Endothelial cell of umbilical vein (primary cell): Measurements from ENCODE around the gene SLC38A10. TPM values are rescaled to one million over a fixed set of nuclear protein-coding genes. Genes with fewer than 3 reads are reported as not detected.

ENCODE experiments used
- BruUV-seq: library from RNA; stranded (reverse); fragments of 400-500 nt; replicated peaks from 2 replicates; lab custom pipeline; 2021; lab: Mats Ljungman, UMichigan
- CTCF ChIA-PET: fragments of 300-600, 350-600 bp; sonication (Branson Sonifier 250); formaldehyde crosslinking; loops from one replicate; lab custom pipeline; 2021; ENCODE audit warnings: antibody characterized with exemption, inconsistent platforms; lab: Charles Lee
- POLR2A ChIA-PET: fragments of 300-600, 350-600 bp; sonication (Branson Sonifier 250); formaldehyde crosslinking; loops from one replicate; lab custom pipeline; 2021; ENCODE audit warnings: antibody characterized with exemption, inconsistent platforms; lab: Charles Lee
- DNase-seq: peaks from one replicate; pipeline ENCODE4 v3.0.0-alpha.2; 2011; ENCODE audit warnings: low read depth, low spot score
- FAIRE-seq: peaks from 2 replicates; lab custom pipeline; 2011; peaks lifted over from hg19 to GRCh38; lab: Jason Lieb, UNC
- H2AFZ ChIP-seq: 2 replicates; pipeline ENCODE4 v1.6.0; 2012; ENCODE audit warnings: low read depth, low read length, control low read depth, inconsistent platforms
- H3K27ac ChIP-seq: 2 replicates; pipeline ENCODE4 v1.5.1; 2011; ENCODE audit warnings: low read depth, mild to moderate bottlenecking, control low read depth, low read length, moderate library complexity; ENCODE audit not compliant: insufficient read depth
- H3K27me3 ChIP-seq, 2 experiments: 2 replicates each; pipeline versions ENCODE4 v1.6.0 to v1.6.1; 2011; ENCODE audit warnings: low read length in 2 of 2, mixed read lengths in 1 of 2; ENCODE audit not compliant: control insufficient read depth in 2 of 2, insufficient read depth in 2 of 2
- H3K36me3 ChIP-seq, 2 experiments: 2 replicates in 1 of 2; 3 replicates in 1 of 2; pipeline ENCODE4 v1.5.1; 2011; ENCODE audit warnings: low read length in 2 of 2, mild to moderate bottlenecking in 1 of 2, moderate library complexity in 1 of 2; ENCODE audit not compliant: control insufficient read depth in 2 of 2, insufficient read depth in 2 of 2; ENCODE audit errors: extremely low read depth in 1 of 2
- H3K4me1 ChIP-seq: 3 replicates; pipeline ENCODE4 v1.5.1; 2011; ENCODE audit warnings: mild to moderate bottlenecking, low read length; ENCODE audit not compliant: control insufficient read depth, insufficient read depth; ENCODE audit errors: extremely low read depth
- H3K4me2 ChIP-seq: 2 replicates; pipeline ENCODE4 v1.6.1; 2011; ENCODE audit warnings: low read length, control low read depth, mixed read lengths; ENCODE audit not compliant: insufficient read depth
- H3K4me3 ChIP-seq, 3 experiments: fragments of 200-600 bp in 1 of 3; sonication (generic), shearing (Covaris generic) in 1 of 3; replicated peaks in 1 of 3; 2 replicates each; pipeline ENCODE4 v1.5.1; 2011 to 2016; ENCODE audit warnings: control low read depth in 3 of 3, low read length in 3 of 3, mild to moderate bottlenecking in 2 of 3, inconsistent platforms in 1 of 3, low read depth in 1 of 3, moderate library complexity in 1 of 3; ENCODE audit not compliant: insufficient read depth in 1 of 3
- H3K79me2 ChIP-seq: 2 replicates; pipeline ENCODE4 v1.6.0; 2012; ENCODE audit warnings: low read length, inconsistent platforms; ENCODE audit not compliant: control insufficient read depth, insufficient read depth
- H3K9ac ChIP-seq: replicated peaks from 2 replicates; pipeline ENCODE3; 2011; ENCODE audit warnings: low read length, control low read depth; ENCODE audit not compliant: insufficient read depth; ENCODE audit errors: extremely low read depth
- H3K9me1 ChIP-seq: replicated peaks from 3 replicates; pipeline ENCODE4 v1.6.0; 2011; ENCODE audit warnings: mild to moderate bottlenecking, low read length; ENCODE audit not compliant: control insufficient read depth, insufficient read depth; ENCODE audit errors: extremely low read depth
- H3K9me3 ChIP-seq: replicated peaks from 2 replicates; pipeline ENCODE4 v1.5.1; 2012; ENCODE audit warnings: low read length, inconsistent platforms; ENCODE audit not compliant: control insufficient read depth, insufficient read depth
- H4K20me1 ChIP-seq: replicated peaks from 2 replicates; pipeline ENCODE3; 2011; ENCODE audit warnings: mild to moderate bottlenecking, low read length; ENCODE audit not compliant: control insufficient read depth, insufficient read depth; ENCODE audit errors: extremely low read depth
- CTCF ChIP-seq, 2 donors: IDR thresholded peaks; 1 replicate in 1 of 2; 2 replicates in 1 of 2; pipeline ENCODE4 v1.5.1; 2011; ENCODE audit warnings: low read length in 2 of 2, mild to moderate bottlenecking in 2 of 2, moderate library complexity in 2 of 2, control low read depth in 1 of 2, inconsistent platforms in 1 of 2, low read depth in 1 of 2; ENCODE audit not compliant: insufficient read depth in 1 of 2; ENCODE audit errors: extremely low read depth in 1 of 2
- EZH2 ChIP-seq: IDR thresholded peaks from 2 replicates; pipeline ENCODE4 v1.6.1; 2012; ENCODE audit warnings: borderline replicate concordance, low read depth, mild to moderate bottlenecking, moderate library complexity, low read length, inconsistent platforms; ENCODE audit not compliant: severe bottlenecking
- FOS ChIP-seq: IDR thresholded peaks from 2 replicates; pipeline ENCODE4 v1.6.1; 2011; ENCODE audit warnings: mild to moderate bottlenecking, low read length, moderate library complexity, borderline replicate concordance; ENCODE audit not compliant: insufficient read depth
- GATA2 ChIP-seq: IDR thresholded peaks from 2 replicates; pipeline ENCODE4 v1.7.0; 2011; ENCODE audit warnings: low read depth, mild to moderate bottlenecking, moderate library complexity, mixed read lengths, low read length; ENCODE audit not compliant: insufficient read length, insufficient read depth
- JUN ChIP-seq: IDR thresholded peaks from 2 replicates; pipeline ENCODE4 v1.6.1; 2011; ENCODE audit warnings: borderline replicate concordance, low read depth; ENCODE audit not compliant: insufficient read length, insufficient read depth
- MAX ChIP-seq: IDR thresholded peaks from 2 replicates; pipeline ENCODE4 v1.6.1; 2011; ENCODE audit not compliant: insufficient read depth, insufficient read length
- MYC ChIP-seq: IDR thresholded peaks from one replicate; pipeline ENCODE4 v1.6.1; 2011; ENCODE audit warnings: mild to moderate bottlenecking, low read depth, low read length
- POLR2A ChIP-seq: IDR thresholded peaks from 2 replicates; pipeline ENCODE4 v1.6.1; 2012; ENCODE audit warnings: low read depth, mild to moderate bottlenecking, control low read depth, low read length
- POLR2AphosphoS5 ChIP-seq: IDR thresholded peaks from 2 replicates; pipeline ENCODE4 v1.6.1; 2012; ENCODE audit warnings: low read depth, mild to moderate bottlenecking, control low read depth, low read length, moderate library complexity; ENCODE audit not compliant: insufficient read depth
- dilution Hi-C: fragments of 300-500 bp; cut with MboI; formaldehyde crosslinking; loops from one replicate; pipeline ENCODE4 v1.15.0; 2019; ENCODE audit warnings: low sequenced_read_pairs; ENCODE audit not compliant: extremely low pct_ligation_motif_present
- intact Hi-C: fragments of 100-400 bp; cut with micrococcal nuclease; formaldehyde crosslinking; loops from one replicate; pipeline ENCODE4 v1.10.0; 2022
- polyA plus RNA-seq, 4 experiments: library from polyadenylated mRNA; depleted of rRNA in 3 of 4; stranded (reverse) in 3 of 4; unstranded in 1 of 4; fragments of >200 nt; gene quantifications; 2 replicates each; pipeline versions ENCODE4 v1.2.1 to v1.2.3, GENCODE V29; 2011 to 2012; ENCODE audit warnings: missing spikeins in 1 of 4
- total RNA-seq: library from RNA; stranded (reverse); gene quantifications from 2 replicates; pipeline ENCODE4 v1.2.3, GENCODE V29; 2021

SLC38A10 gene
- total and polyA plus RNA-seq, 2 donors (not counting 3 experiments of a cell fraction or from before 2014, with no cell fraction given): 72.7 to 113 TPM

GRCh38 chr17:81314398-81315081 lies 19.4 kb upstream of the SLC38A10 start:
- Histone ChIP-seq H3K4me2 (no peak overlapping the region), H3K4me1 (no peaks in the 10 kb centered on the region), H3K9me1 (no peaks in the 10 kb centered on the region), H3K79me2 (no peaks in the 10 kb centered on the region), H3K9ac (no peak overlapping the region), H4K20me1 (no peaks in the 10 kb centered on the region), H3K27me3 (peaks cover 0 to 2% of the 10 kb centered on the region in 2 experiments), H3K9me3 (no peaks in the 10 kb centered on the region), H3K4me3 (no peak overlapping the region), H3K27ac (no peak overlapping the region), H2AFZ (no peak overlapping the region), H3K36me3 (no peaks in the 10 kb centered on the region)
- DNase-seq (no peak), FAIRE-seq (no peak)
- no peak for TF ChIP-seq JUN
- TF ChIP-seq FOS: no peak
- no peak for TF ChIP-seq MAX
- no peak for TF ChIP-seq POLR2AphosphoS5
- no peak for TF ChIP-seq POLR2A
- TF ChIP-seq CTCF (IDR thresholded peaks at IDR 0.05; ENCODE audit: extremely low read depth in 1 of 2, insufficient read depth in 1 of 2, low read depth in 1 of 2, low read length in 2 of 2): no peak
- TF ChIP-seq EZH2: no peak
- no peak for TF ChIP-seq GATA2
- TF ChIP-seq MYC: no peak
- ChIA-PET POLR2A (no interaction called here), CTCF (interaction anchor here (1.0 to 1.1 kb wide), 2 partner anchors 8 to 170 kb away, joined by 3 read pairs; no protein-coding TSS in a partner anchor)
- dilution Hi-C loops (no loop called here), intact Hi-C loops (no loop called here)
- BruUV-seq: no TSS peak
